Colonic mucosa (tissue), 4 donors: ENCODE data around the gene ZNF320. TPM values are rescaled to one million over a fixed set of nuclear protein-coding genes. Genes with fewer than 3 reads are reported as not detected.
"Not testable (repeated sequence)": the region's sequence is repeated elsewhere in the genome, so short reads cannot be mapped to it uniquely, and the experiment has no call there.

Experiments
- DNase-seq: peaks from one replicate; pipeline ENCODE4 v3.0.0-alpha.2; 2020
- H3K27ac ChIP-seq: fragments of 200-600 bp; one replicate; pipeline ENCODE4 v1.8.0; 2021
- H3K27me3 ChIP-seq: fragments of 200-600 bp; one replicate; pipeline ENCODE4 v1.8.0; 2021
- H3K36me3 ChIP-seq: fragments of 200-600 bp; one replicate; pipeline ENCODE4 v1.8.0; 2021
- H3K4me1 ChIP-seq: fragments of 200-600 bp; one replicate; pipeline ENCODE4 v1.8.0; 2021; ENCODE audit warnings: mild to moderate bottlenecking
- H3K4me3 ChIP-seq: fragments of 200-600 bp; one replicate; pipeline ENCODE4 v1.8.0; 2021
- H3K9ac ChIP-seq, 2 donors: one replicate each; pipeline ENCODE4 v1.7.0; 2013; ENCODE audit warnings: control low read depth in 2 of 2, low read depth in 2 of 2, low read length in 2 of 2
- H3K9me3 ChIP-seq: fragments of 200-600 bp; one replicate; pipeline ENCODE4 v1.8.0; 2021
- intact Hi-C: fragments of 100-400 bp; cut with DNase I; formaldehyde crosslinking; loops from one replicate; pipeline ENCODE4 v1.14.1; 2022
- total RNA-seq, 2 donors: library from RNA; stranded (reverse); fragmentation: NEBNext Ultra II Directional in 1 of 2; extraction: Animal tissue kit (Norgen Biotek cat#: 25700) in 1 of 2; gene quantifications; one replicate each; pipeline ENCODE4 v1.2.1, GENCODE V29; 2021
- TF ChIP-seq, protein P1 (sequence below): fragments of 200-600 bp; IDR thresholded peaks from one replicate; pipeline ENCODE4 v1.8.0; 2022; ENCODE audit warnings: antibody characterized with exemption, mild to moderate bottlenecking
- donor health status: healthy.
- donor health status: DM: no; HTN: no; CAD: no.
- donor health status: DM: no; HTN: no; CAD: no.

Gene ZNF320
- total RNA-seq, 2 donors from 2014 or later, result 4.6 to 21.3 TPM

- intact Hi-C loops, result no loop called here
- Histone ChIP-seq H3K27me3 (no peaks in the 10 kb centered on the region), H3K9ac (peak overlapping the region in 1 of 2 donors; percentile 62), H3K36me3 (no peaks in the 10 kb centered on the region), H3K4me3 (no peak overlapping the region), H3K9me3 (no peaks in the 10 kb centered on the region), H3K4me1 (no peaks in the 10 kb centered on the region), H3K27ac (peak overlapping the region; percentile 61)
- TF ChIP-seq, protein P1, sequence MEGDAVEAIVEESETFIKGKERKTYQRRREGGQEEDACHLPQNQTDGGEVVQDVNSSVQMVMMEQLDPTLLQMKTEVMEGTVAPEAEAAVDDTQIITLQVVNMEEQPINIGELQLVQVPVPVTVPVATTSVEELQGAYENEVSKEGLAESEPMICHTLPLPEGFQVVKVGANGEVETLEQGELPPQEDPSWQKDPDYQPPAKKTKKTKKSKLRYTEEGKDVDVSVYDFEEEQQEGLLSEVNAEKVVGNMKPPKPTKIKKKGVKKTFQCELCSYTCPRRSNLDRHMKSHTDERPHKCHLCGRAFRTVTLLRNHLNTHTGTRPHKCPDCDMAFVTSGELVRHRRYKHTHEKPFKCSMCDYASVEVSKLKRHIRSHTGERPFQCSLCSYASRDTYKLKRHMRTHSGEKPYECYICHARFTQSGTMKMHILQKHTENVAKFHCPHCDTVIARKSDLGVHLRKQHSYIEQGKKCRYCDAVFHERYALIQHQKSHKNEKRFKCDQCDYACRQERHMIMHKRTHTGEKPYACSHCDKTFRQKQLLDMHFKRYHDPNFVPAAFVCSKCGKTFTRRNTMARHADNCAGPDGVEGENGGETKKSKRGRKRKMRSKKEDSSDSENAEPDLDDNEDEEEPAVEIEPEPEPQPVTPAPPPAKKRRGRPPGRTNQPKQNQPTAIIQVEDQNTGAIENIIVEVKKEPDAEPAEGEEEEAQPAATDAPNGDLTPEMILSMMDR, result no peak
- peak; percentile 45 for DNase-seq
Measured at GRCh38 chr19:52936954-52937325, 39.5 kb upstream of the ZNF320 start.

GRCh38 chr19:52936151-52936953 lies 38.9 kb upstream of the ZNF320 start:
- intact Hi-C loops, result no loop called here
- Histone ChIP-seq H3K4me1 (no peaks in the 10 kb centered on the region), H3K27ac (peak overlapping the region; percentile 61), H3K9me3 (no peaks in the 10 kb centered on the region), H3K36me3 (no peaks in the 10 kb centered on the region), H3K27me3 (no peaks in the 10 kb centered on the region), H3K9ac (peak overlapping the region in 1 of 2 donors; percentile 62), H3K4me3 (no peak overlapping the region)
- DNase-seq, result peak; percentile 71
- TF ChIP-seq, protein P1, result no peak

DNA sequence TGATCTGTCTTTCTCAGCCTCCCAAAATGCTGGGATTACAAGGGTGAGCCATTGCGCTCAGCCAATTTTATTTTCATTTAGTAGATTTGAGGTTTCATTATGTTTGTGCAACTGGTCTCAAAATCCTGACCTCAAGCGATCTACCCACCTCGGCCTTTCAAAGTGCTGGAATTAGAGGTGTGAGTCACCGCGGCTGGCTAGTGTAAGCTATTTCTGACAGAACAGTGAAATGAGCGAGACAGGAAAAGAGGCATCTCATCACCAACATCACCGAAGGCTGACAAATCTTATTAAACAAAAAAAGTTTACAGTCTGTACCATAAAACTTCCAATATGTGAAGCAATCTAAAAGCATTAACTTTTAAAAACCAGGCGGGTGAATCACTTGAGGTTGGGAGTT lies 38.0 kb upstream of the ZNF320 start:
- no peak for DNase-seq
- intact Hi-C loops, result no loop called here
- H3K27ac ChIP-seq, result peak overlapping the region; percentile 21
- TF ChIP-seq, protein P1, result no peak
- H3K36me3 ChIP-seq, result no peaks in the 10 kb centered on the region
- no peaks in the 10 kb centered on the region for H3K9me3 ChIP-seq
- H3K4me3 ChIP-seq, result no peak overlapping the region
- H3K9ac ChIP-seq, result peak overlapping the region; percentile 25 to 62
- no peaks in the 10 kb centered on the region for H3K4me1 ChIP-seq
- H3K27me3 ChIP-seq, result no peaks in the 10 kb centered on the region

DNA sequence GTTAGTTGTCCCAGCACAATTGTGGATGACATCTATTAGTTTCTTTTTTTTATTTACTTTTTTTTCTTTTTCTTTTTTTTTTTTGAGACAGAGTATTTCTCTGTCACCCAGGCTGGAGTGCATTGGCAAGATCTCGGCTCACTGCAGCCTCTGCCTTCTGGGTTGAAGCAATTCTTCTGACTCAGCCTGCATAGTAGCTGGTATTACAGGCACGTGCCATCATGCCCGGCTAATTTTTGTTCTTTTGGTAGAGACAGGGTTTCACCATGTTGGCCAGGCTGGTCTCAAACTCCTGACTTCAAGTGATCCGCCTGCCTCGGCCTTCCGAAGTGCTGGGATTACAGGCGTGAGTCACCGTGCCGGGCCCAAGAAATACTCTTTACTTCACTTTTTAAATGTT lies 27.2 kb upstream of the ZNF320 start:
- H3K9ac ChIP-seq, H3K4me3 ChIP-seq, H3K36me3 ChIP-seq, intact Hi-C loops, H3K9me3 ChIP-seq, H3K27me3 ChIP-seq, H3K27ac ChIP-seq, DNase-seq, H3K4me1 ChIP-seq: not testable (repeated sequence)

- H3K4me3 ChIP-seq, result peak overlapping the region; percentile 63
- TF ChIP-seq, protein P1, result no peak
- intact Hi-C loops, result no loop called here
- DNase-seq, result peak; percentile 76
- no peaks in the 10 kb centered on the region for H3K4me1 ChIP-seq
- H3K9me3 ChIP-seq, result no peaks in the 10 kb centered on the region
- no peaks in the 10 kb centered on the region for H3K27me3 ChIP-seq
- H3K36me3 ChIP-seq, result no peaks in the 10 kb centered on the region
- peak overlapping the region; percentile 96 for H3K27ac ChIP-seq
- peak overlapping the region; percentile 56 to 68 for H3K9ac ChIP-seq
Measured at GRCh38 chr19:52923778-52924593, 26.6 kb upstream of the ZNF320 start.
